GM18526 (cell line): Measurements from ENCODE around the gene SLC2A6.

ENCODE experiments used
- POLR2A ChIP-seq: IDR thresholded peaks from 3 replicates; pipeline ENCODE4 v1.6.1; 2011; ENCODE audit not compliant: insufficient read length; ENCODE audit errors: extremely low read depth

SLC2A6 gene

GRCh38 chr9:133493428-133493827, 14.5 kb upstream of the SLC2A6 start:
- no peak for TF ChIP-seq POLR2A

- TF ChIP-seq POLR2A: no peak
Measured at GRCh38 chr9:133492061-133493021, 13.4 kb upstream of the SLC2A6 start.

GRCh38 chr9:133491656-133491925, 12.7 kb upstream of the SLC2A6 start:
- no peak for TF ChIP-seq POLR2A

DNA sequence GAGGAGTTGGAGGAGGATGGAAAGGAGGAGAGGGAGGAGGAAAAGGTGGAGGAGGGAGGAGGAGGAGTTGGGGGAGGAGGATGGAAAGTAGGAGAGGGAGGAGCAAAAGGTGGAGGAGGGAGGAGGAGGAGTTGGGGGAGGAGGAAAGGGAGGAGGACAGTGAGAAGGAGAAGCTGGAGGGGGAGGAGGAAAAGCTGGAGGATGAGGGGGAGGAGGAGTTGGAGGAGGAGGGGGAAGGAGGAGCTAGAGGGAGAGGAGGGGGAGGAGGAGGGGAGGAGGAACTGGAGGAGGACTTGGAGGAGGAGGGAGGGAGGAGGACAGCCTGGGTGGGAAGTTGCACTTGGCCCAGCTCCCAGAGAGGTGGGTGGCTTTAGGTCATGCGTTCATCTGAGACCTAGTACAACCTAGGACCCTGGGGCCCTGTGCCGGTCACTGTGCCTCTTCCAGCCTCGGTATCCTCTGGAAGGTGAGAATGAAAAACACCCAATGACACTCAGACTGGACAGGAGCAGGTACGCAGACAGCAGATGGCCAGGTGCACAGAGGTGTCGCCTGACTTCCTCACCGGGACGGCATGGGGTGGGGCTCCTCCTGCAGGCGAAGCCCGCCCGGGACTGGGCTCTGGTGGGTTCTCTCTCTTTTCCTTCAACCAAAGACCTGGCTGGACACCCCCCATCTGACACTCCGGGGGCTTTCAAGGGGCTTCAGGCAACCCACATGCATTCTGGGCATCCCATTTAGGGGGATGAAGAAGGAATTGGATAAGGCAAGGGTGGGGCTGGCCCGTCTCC, 12.2 kb upstream of the SLC2A6 start:
- TF ChIP-seq POLR2A: no peak

- TF ChIP-seq POLR2A: no peak
Measured at GRCh38 chr9:133490201-133490681, 11.3 kb upstream of the SLC2A6 start.

- no peak for TF ChIP-seq POLR2A
Measured at GRCh38 chr9:133489253-133490190, 10.6 kb upstream of the SLC2A6 start.

DNA sequence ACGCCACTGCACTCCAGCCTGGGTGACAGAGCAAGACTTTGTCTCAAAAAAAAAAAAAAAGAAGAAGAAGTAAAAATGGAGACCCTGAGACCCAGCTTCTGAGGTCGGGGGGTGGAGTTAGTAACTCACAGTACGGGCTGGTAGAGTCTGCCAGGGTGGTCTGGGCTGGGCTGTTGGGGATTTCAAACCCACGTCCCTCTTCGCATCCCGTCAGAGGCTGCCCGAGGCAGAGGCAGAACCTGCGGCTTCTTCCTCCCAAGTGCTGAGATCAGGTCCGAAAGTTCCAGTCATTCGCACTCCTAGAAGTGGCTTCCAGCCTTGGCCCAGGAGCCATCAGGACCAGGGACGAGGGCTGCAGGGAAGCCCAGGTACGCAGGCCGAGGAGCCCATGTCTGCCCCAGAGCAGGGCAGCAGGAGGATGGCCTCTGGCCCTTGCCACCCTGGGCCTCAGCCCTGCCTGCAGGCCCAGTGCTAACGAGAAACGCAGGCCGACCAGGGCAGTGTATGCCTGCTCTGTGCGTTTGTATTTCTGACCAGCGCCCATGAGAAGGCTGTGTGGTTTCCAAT, 9.9 kb upstream of the SLC2A6 start:
- no peak for TF ChIP-seq POLR2A

DNA sequence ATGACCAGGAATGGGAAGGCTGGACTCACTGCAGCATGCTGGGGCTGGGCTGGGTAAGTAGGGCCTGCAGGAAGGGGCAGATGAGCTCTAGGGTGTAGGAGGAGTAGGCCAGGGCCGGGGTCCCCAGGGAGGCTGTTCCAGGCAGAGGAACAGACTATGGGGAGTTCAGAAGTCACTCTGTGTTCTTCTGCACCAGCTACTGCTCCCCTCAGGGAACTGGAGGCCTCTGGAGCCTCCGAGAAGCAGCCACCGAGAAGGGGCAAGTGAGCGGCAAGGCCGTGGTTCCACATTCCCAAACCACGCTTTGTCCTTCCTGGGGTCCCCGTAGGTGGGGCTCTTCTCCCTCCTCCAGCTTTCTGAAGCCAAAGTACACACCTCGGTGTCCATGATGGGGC, 8.4 kb upstream of the SLC2A6 start:
- TF ChIP-seq POLR2A: no peak

DNA sequence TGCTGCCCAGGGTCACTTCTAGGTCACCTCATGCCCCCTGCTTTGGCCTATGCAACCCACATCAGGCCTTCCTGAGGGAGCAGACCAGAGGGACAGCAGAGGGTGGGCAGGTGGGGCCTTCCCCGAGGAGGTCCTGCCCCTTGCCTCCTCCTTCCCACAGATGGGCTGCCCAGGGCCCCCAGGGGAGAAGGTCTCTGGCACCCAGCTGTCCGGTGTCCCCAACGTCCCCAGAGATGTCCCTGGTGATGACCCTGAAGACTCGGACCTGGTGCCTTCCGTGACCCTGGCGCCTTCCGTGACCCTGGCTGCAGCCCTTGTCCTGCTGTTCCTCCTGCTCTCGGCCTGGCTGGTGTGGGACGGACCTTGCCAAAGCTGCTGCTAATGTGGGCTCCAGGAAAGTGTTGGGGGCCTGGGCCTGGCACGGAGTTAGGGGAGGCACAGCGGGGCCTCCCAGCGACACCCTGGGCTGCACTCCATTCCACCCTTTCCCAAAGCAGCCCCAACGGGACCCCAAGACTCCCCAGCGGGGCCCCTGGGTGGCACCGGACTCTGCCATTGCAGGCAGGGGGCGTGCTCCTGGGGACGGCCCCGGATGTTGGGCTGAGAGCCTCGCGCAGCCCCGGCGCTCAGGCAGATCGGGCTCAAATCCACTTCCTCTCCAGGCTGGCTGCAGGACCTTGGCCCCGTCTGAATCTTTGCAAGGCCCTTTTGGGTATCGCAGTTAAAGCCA, 6.8 kb upstream of the SLC2A6 start:
- TF ChIP-seq POLR2A: no peak

GRCh38 chr9:133484671-133485437, 6.0 kb upstream of the SLC2A6 start:
- TF ChIP-seq POLR2A: no peak

- TF ChIP-seq POLR2A: no peak
Measured at GRCh38 chr9:133483611-133484010, 4.7 kb upstream of the SLC2A6 start.

DNA sequence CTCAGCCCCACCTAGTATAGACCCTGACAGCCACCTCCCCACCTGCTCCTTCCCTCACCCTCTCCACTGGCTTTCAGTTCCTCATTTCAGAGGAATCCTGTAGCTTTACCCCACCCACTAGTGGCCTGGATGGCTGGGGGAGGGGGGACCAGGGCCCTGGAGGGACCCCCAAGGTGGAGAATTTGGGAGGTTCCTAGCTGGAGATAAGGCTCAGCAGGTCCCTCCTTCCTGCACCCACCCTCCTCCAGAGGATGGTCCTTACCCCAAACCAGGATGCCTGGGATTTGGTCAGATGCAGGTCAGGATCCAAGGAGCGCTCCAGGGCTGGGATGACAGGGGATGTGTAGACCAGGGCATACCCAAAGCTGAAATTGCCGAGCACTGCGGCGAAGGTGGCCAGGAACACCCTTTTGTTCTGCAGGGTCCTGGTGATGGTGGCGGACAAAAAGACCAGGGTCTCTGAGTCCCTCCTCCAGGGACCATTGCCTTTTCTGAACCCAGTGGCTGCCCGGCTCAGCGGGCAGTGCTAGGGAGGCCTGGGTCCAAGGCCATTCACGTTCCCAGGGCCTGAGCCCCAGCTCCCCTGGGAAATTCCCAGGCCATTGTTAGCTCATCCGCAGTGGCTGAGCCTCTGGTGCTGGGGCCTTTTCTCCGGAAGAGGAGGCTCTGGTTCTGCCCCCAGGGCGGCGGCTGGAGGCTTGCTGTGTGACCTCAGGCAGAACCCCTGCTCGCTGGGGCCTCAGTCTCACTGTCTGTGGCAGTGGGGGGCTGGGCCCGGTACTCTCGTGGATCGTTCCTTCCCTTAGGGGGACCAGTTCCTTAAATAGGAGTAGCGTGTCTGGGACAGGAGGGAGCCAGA, 678 bp downstream of the SLC2A6 start:
- TF ChIP-seq POLR2A: no peak
